Measurements from ENCODE around the gene SELENOH.
"Not testable (repeated sequence)": the region's sequence is repeated elsewhere in the genome, so short reads cannot be mapped to it uniquely, and the experiment has no call there.

Gene SELENOH

GRCh38 chr11:57741132-57742086 lies at the start of gene SELENOH:
TSS of gene SELENOH (plus strand) at chr11:57741491. CDS start at chr11:57741596, 105 bp downstream.
- DNase-seq, result peak; percentile 97

DNA sequence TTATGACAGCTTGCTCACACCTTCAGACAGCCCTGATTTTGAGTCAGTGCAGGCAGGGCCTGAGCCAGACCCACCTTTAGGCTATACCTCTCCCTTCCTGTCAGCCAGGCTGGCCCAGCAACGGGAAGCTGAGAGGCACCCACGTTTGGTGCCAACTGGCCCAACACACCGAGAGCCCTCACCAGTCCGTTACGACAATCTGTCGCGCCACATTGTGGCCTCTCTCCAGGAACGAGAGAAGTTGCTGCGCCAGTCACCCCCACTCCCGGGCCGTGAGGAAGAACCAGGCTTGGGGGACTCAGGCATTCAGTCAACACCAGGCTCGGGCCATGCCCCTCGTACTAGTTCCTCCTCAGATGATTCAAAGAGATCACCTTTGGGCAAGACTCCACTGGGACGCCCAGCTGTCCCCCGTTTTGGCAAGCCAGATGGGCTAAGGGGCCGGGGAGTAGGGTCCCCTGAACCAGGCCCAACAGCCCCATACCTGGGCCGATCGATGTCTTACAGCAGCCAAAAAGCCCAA lies 42.4 kb upstream of the SELENOH start:
- DNase-seq, result no peak

DNA sequence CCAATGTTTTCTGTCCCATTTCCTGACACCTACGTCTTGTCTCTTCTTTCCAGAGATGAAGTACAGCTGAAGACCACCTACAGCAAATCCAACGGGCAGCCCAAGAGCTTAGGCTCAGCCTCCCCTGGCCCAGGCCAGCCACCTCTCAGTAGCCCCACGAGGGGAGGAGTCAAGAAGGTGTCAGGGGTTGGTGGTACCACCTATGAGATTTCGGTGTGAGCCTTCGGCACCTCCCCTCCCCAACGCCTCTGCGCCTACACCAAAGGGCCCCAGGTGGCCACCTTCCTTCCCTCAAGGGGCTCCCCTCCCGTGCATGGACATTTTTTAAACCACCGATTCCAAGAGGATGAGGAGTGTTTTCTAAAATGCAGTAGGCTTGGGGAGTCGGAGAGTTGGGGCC lies 41.5 kb upstream of the SELENOH start:
- DNase-seq, result no peak

DNA sequence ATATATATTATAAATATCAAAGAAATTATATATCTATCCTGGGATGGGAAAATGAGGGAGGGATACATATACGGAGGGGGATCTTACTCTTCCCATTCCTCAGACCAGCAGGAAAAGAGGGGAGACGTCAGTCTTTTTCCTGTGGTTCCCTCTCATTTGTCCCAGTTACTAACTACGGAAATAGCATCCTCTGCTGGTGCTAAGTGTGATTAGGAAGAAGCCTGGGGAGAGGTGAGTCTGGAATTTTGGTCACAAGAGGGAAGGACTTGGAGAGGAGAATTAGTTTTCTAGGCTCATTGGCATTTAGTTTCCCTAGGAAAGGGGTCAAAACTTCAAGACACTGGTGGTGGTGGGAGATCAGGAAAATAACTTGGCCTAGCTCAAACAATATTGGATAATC lies 40.9 kb upstream of the SELENOH start:
- DNase-seq, result no peak

DNA sequence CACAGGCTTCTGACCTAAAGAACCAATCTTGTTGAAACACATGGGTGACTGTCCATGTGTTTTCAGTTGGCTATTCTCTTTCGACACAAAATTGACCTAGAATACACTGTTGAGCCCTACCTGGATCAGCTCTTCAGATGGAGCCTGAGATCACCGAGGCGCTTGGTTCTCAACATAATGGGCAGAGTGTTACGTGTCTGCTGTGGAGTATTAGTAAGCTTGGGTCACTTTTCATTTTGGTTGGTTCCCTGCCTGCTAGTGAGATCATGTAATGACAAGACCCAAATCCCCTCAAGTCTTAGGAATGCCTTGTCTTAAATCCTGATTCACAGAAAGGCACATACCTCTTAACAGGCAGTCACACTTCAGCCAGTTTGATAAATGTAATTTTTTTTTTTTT lies 38.0 kb upstream of the SELENOH start:
- DNase-seq, result no peak

GRCh38 chr11:57704932-57705331 lies 36.4 kb upstream of the SELENOH start:
- DNase-seq, result no peak

- not testable (repeated sequence) for DNase-seq
Observed at GRCh38 chr11:57705432-57705831, 35.9 kb upstream of the SELENOH start.

DNA sequence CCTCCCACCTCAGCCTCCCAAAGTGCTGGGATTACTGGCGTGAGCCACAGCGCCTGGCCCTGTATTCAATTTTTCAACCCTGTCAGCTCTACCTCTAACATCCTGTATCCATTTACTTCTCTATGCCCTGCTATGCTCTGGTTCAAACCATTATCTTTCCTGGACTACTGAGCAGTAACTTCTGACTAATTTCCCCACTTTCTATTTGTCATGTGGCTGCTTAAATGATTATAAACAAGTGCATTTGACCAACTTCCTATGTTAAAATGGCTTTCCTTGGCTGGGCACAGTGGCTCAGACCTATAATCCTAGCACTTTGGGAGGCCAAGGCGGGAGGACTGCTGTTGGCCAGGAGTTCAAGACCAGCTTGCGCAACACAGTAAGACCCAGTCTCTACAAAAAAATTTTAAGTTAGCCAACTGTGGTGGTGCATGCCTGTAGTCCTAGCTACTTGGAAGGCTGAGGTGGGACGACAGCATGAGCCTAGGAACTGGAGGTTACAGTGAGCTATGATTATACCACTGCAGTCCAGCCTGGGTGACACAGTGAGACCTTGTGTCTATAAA lies 31.4 kb upstream of the SELENOH start:
- DNase-seq, result no peak

DNA sequence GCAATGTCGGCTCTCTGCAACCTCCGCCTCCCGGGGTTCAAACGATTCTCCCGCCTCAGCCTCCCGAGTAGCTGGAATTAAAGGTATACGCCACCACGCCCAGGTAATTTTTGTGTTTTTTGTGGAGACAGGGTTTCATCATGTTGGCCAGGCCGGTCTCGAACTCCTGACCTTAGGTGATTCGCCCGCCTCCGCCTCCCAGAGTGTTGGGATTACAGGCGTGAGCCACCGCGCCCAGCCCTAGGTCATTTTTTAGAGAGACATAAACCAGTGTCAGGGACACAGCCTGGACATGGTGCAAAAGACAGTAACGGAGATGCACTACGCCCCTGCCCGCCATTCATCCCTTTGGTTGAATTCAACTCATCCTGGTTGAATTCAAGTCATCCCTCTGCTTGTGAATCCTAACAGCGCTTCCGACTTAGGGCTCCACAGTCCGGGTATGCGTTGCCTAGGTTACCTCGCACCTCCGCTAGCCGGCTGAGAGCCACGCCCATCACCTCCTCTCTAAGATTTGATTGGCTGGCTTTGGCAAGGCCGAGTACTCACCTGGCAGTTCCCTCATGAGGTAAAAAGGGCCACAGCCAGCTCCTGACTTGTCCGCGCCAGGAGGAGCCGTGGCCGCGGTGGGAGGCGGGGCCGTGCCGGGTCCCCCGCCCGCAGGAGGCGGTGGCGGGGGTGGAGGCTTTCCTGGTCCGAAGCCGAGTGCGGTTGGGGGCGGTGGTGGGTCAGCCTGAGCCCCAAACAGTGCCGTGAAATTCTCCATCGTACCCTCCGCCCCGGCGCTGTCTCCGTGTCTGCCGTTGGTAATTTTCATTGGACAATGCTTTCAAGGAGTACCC lies 29.7 kb upstream of the SELENOH start, which contains the start of gene MED19:
Gene MED19 (minus strand): TSS at position 802 of the 842 bp plus-strand sequence. CDS start 36 bp downstream, at position 766.
- peak; percentile 54 for DNase-seq

DNA sequence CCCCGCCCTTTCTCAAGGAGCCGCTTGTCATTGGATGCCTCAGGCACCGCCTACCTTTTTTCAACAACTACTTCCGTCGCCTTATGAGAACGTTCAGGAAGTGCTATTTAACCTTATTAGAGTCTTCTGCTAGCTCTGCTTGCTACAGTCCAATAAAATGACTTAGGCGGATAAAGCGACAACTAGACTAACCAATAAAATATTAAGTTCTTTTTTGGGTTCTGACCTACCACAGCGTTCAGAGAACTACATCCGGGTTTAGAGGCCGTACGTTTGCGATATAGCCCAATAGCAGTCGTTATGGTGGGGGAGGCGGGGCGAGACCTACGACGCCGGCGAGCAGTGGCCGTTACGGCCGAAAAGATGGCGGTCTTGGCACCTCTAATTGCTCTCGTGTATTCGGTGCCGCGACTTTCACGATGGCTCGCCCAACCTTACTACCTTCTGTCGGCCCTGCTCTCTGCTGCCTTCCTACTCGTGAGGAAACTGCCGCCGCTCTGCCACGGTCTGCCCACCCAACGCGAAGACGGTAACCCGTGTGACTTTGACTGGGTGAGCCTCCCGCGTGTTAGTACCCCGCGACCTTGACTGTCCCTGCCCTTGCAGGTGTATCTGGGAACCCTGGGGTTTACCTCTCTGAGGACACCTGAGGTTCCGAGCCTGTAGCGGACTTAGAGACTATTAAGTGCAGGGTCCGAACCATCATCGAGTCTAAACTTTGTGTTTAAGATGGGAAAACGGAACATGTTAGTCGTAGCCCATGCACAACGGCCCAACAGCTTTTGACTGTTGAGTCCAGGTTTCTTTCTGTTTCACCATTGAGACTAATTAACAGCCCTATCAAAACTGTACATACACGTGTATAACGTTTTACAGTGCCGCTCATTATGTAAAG lies 28.8 kb upstream of the SELENOH start, which contains the start of gene TMX2:
Gene TMX2 (plus strand): TSS at position 338 of the 895 bp plus-strand sequence. CDS start 26 bp downstream, at position 364.
- DNase-seq, result peak; percentile 97

DNA sequence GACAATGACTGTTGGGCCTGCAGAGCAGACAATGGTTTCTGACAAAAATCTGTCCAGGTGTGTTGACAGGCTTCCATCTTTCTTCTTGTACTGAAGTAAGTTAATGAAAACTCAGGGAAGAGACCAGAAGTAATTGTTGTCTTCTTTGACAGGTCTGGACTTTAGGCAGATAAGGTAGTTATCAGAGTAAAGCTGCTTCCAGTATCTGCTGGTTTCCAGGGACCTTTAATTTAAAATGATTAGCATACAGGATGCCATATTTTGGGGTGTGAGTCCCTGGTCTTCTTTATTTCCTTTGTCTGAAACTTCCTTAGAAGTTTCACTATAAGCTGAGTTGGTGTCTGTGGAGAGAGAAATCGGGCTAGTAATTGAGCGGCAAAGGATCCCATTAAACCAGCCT lies 27.5 kb upstream of the SELENOH start:
- no peak for DNase-seq

GRCh38 chr11:57716726-57717125 lies 24.6 kb upstream of the SELENOH start:
- not testable (repeated sequence) for DNase-seq

- DNase-seq, result no peak
Observed at GRCh38 chr11:57727185-57727584, 14.1 kb upstream of the SELENOH start.

GRCh38 chr11:57728829-57729228 lies 12.5 kb upstream of the SELENOH start:
- DNase-seq, result no peak

DNA sequence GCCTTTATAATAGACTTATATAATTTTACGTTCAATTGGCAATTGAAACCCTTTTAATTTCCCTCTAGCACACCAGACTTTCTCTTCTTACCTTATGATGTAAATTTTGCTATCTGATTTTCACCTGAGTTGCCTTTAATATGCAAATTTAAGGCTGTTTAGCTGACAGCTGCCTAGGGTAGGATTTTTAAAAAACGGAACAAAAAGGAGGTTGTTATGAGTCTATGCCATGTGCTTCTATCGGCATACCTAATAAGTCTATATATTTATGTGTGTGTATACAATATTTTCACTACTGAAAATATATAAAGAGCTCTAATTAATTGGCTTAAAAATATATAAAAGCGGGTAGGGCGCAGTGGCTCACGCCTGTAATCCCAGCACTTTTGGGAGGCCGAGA lies 11.8 kb upstream of the SELENOH start:
- DNase-seq, result no peak

DNA sequence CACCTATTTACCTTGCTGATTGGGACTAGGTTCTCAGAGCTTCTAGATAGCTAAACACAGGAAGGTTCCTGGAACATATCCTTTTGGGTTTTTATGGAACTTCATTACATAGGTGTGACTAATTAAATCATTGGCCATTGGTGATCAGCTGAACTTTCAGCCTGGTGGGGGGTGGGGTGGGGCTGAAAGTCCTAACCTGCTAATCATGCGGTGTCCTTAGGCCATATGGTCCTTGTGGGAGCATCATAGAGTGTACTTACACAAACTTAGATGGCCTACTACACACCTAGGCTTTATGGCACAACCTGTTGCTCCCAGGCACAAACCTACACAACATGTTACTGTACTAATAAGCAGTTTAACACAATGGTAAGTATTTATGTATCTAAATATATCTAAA lies 8.6 kb upstream of the SELENOH start:
- no peak for DNase-seq

DNA sequence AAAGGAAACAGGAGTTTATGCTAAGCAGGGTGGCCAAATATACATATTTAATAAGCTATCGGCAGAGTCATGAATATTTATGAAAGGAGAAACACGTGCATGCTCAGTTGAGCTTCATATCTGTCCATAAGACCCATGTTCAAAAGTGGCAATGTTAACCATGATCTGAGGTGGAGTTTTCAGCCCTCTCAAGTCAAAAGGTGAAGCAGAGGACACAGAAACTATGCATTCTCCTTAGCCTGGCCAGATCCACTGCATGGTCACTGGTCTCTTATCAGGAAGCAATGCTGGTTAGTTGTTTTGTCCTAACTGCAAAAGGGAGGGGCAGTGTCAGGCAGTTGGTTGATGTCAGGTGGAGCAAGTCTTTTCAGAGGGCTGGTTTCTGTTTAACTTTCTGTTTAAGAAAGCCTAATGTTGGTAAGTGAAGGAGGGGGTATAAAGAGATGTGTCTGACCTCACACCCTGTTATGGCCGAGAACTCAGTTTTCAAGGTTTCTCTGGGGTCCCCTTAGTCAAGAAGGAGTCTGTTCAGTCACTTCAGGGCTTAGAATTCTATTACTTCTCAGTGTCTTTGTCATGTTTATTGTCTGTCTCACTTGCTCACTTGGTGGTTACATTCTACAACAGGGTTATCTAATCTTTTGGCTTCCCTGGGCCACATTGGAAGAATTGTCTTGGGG lies 5.5 kb upstream of the SELENOH start:
- DNase-seq, result no peak

- DNase-seq, result no peak
Observed at GRCh38 chr11:57742087-57742452, 779 bp downstream of the SELENOH start.

- DNase-seq, result no peak
Observed at GRCh38 chr11:57744357-57744756, 3.1 kb downstream of the SELENOH start.

DNA sequence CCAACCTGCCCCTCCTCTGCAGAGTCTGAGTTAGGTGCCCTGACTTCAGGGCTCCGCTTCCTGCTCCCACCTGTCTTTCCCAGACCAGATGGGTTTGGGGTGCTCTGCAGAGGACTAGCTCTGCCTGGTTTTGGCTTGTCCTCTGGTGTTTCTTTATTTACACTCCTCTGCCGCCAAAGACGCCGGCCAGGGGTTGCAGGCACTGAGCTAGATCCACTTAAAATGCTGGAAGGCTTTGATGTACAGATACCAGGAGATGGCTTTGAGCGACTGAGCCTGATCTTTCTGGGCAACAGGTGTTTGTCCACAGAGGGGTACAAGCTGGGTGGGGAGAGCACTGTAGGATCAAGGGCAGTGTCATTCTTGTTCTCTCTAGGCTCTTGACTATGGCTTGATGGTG lies 3.9 kb downstream of the SELENOH start:
- DNase-seq, result no peak

- no peak for DNase-seq
Observed at GRCh38 chr11:57746920-57747319, 5.6 kb downstream of the SELENOH start.

All from suppressor macrophage treated with lipopolysaccharide for 4 hours (primary cell).